SK-N-SH (cell line): Measurements from ENCODE around the gene SERPINA3. TPM values are rescaled to one million over a fixed set of nuclear protein-coding genes. Genes with fewer than 3 reads are reported as not detected.

Experiments used
- CTCF ChIA-PET: fragments of 300-600, 350-600 bp; formaldehyde crosslinking; extraction: SDS; loops from one replicate; lab custom pipeline; 2021; lab: Yijun Ruan, JAX
- POLR2A ChIA-PET: fragments of 350-600 bp; sonication (Branson Sonifier 250); formaldehyde crosslinking; extraction: SDS; loops from one replicate; lab custom pipeline; 2020; ENCODE audit warnings: antibody characterized with exemption, inconsistent platforms; lab: Yijun Ruan, JAX
- DNase-seq: peaks from one replicate; pipeline ENCODE4 v3.0.0; 2012
- H2AFZ ChIP-seq: fragments of 200-600 bp; sonication (generic); 2 replicates; pipeline ENCODE4 v1.8.1; 2016; ENCODE audit warnings: antibody characterized with exemption, mild to moderate bottlenecking, low read depth
- H3F3A ChIP-seq: fragments of 200-600 bp; sonication (generic); replicated peaks from 2 replicates; pipeline ENCODE3; 2016; ENCODE audit warnings: antibody characterized with exemption, mild to moderate bottlenecking; ENCODE audit not compliant: insufficient read depth
- H3K27ac ChIP-seq, 2 experiments: fragments of 200-500 bp in 1 of 2; fragments of 200-600 bp in 1 of 2; sonication (Bioruptor generic) in 1 of 2; sonication (generic), shearing (Covaris generic) in 1 of 2; 2 replicates each; pipeline versions ENCODE4 v1.5.1 to v1.6.1; 2014 to 2016; ENCODE audit warnings: low read depth in 2 of 2, inconsistent platforms in 1 of 2, low read length in 1 of 2, mild to moderate bottlenecking in 1 of 2, mixed read lengths in 1 of 2
- H3K27me3 ChIP-seq: fragments of 200-600 bp; sonication (generic), shearing (Covaris generic); 2 replicates; pipeline ENCODE4 v1.6.1; 2016; ENCODE audit warnings: mixed run types; ENCODE audit not compliant: insufficient read depth
- H3K36me3 ChIP-seq, 2 experiments: fragments of 200-500 bp in 1 of 2; fragments of 200-600 bp in 1 of 2; sonication (Bioruptor generic) in 1 of 2; sonication (generic) in 1 of 2; replicated peaks in 1 of 2; 2 replicates each; pipeline versions ENCODE3 to v1.5.1; 2014 to 2016; ENCODE audit warnings: low read length in 1 of 2, mild to moderate bottlenecking in 1 of 2; ENCODE audit not compliant: insufficient read depth in 2 of 2, control insufficient read depth in 1 of 2
- H3K4me1 ChIP-seq, 2 experiments: fragments of 200-500 bp in 1 of 2; fragments of 200-600 bp in 1 of 2; sonication (Bioruptor generic) in 1 of 2; sonication (generic), shearing (Covaris generic) in 1 of 2; 2 replicates each; pipeline versions ENCODE4 v1.5.1 to v1.6.1; 2014 to 2016; ENCODE audit warnings: low read depth in 1 of 2, low read length in 1 of 2, mixed run types in 1 of 2; ENCODE audit not compliant: insufficient read depth in 2 of 2, control insufficient read depth in 1 of 2
- H3K4me2 ChIP-seq: fragments of 200-600 bp; sonication (generic), shearing (Covaris generic); 2 replicates; pipeline ENCODE4 v1.6.1; 2017; ENCODE audit warnings: mixed run types
- H3K4me3 ChIP-seq, 2 experiments: fragments of 200-500 bp in 1 of 2; fragments of 200-600 bp in 1 of 2; sonication (Bioruptor generic) in 1 of 2; sonication (generic), shearing (Covaris generic) in 1 of 2; 2 replicates each; pipeline versions ENCODE4 v1.5.1 to v1.8.1; 2014 to 2016; ENCODE audit warnings: low read depth in 2 of 2, inconsistent platforms in 1 of 2, low read length in 1 of 2, mild to moderate bottlenecking in 1 of 2, mixed read lengths in 1 of 2, moderate library complexity in 1 of 2
- H3K79me2 ChIP-seq: fragments of 200-600 bp; sonication (generic); 2 replicates; pipeline ENCODE4 v1.8.1; 2017; ENCODE audit warnings: mild to moderate bottlenecking; ENCODE audit not compliant: insufficient read depth
- H3K9ac ChIP-seq: fragments of 200-600 bp; sonication (generic); 2 replicates; pipeline ENCODE4 v1.6.1; 2017; ENCODE audit warnings: mixed run types
- H3K9me2 ChIP-seq: fragments of 200-600 bp; sonication (generic); 2 replicates; pipeline ENCODE4 v1.6.1; 2017; ENCODE audit warnings: mixed run types
- H3K9me3 ChIP-seq: fragments of 200-600 bp; sonication (generic); 2 replicates; pipeline ENCODE4 v1.6.1; 2017; ENCODE audit warnings: mixed run types, mild to moderate bottlenecking, moderate library complexity
- H4K20me1 ChIP-seq: fragments of 200-600 bp; sonication (generic); 2 replicates; pipeline ENCODE4 v1.6.1; 2017; ENCODE audit warnings: mild to moderate bottlenecking, mixed run types; ENCODE audit not compliant: insufficient read depth
- ELF1 ChIP-seq: IDR thresholded peaks from 2 replicates; pipeline ENCODE4 v1.4.0; 2012
- EZH2phosphoT487 ChIP-seq: fragments of 200-600 bp; sonication (generic); IDR thresholded peaks from 2 replicates; pipeline ENCODE4 v1.6.1; 2017; ENCODE audit warnings: low read depth, mixed run types, mild to moderate bottlenecking, antibody characterized with exemption, moderate library complexity, borderline replicate concordance
- FOSL2 ChIP-seq: IDR thresholded peaks from 2 replicates; pipeline ENCODE4 v1.4.0; 2012; ENCODE audit warnings: low read depth, mild to moderate bottlenecking, moderate library complexity, borderline replicate concordance
- FOXJ3 ChIP-seq: sonication (generic); formaldehyde crosslinking; IDR thresholded peaks from 2 replicates; pipeline ENCODE4 v1.5.1; 2020; ENCODE audit warnings: mild to moderate bottlenecking, missing genetic modification reagents
- FOXM1 ChIP-seq: IDR thresholded peaks from 2 replicates; pipeline ENCODE4 v1.4.0; 2012; ENCODE audit warnings: low read depth, mild to moderate bottlenecking
- GABPA ChIP-seq: IDR thresholded peaks from 2 replicates; pipeline ENCODE4 v1.4.0; 2012; ENCODE audit warnings: low read depth, mild to moderate bottlenecking
- MEF2A ChIP-seq: IDR thresholded peaks from 2 replicates; pipeline ENCODE4 v1.4.0; 2012; ENCODE audit warnings: low read depth, borderline replicate concordance
- NFIC ChIP-seq: IDR thresholded peaks from 2 replicates; pipeline ENCODE4 v1.4.0; 2012; ENCODE audit warnings: borderline replicate concordance
- NRF1 ChIP-seq: IDR thresholded peaks from 2 replicates; pipeline ENCODE4 v1.6.1; 2012; ENCODE audit warnings: low read depth, mild to moderate bottlenecking, low read length
- POLR2AphosphoS5 ChIP-seq: IDR thresholded peaks from 2 replicates; pipeline ENCODE4 v1.6.1; 2012; ENCODE audit warnings: low read depth, low read length
- RAD21 ChIP-seq: IDR thresholded peaks from 2 replicates; pipeline ENCODE4 v1.6.1; 2012; ENCODE audit warnings: mild to moderate bottlenecking, low read length
- SIN3A ChIP-seq: IDR thresholded peaks from 2 replicates; pipeline ENCODE4 v1.6.1; 2012; ENCODE audit warnings: low read depth, mild to moderate bottlenecking, low read length, moderate library complexity, borderline replicate concordance
- SMC3 ChIP-seq: IDR thresholded peaks from 2 replicates; pipeline ENCODE4 v1.6.1; 2012; ENCODE audit warnings: low read depth, low read length, improper control_type of control experiment
- TCF12 ChIP-seq: IDR thresholded peaks from 2 replicates; pipeline ENCODE4 v1.4.0; 2012
- TEAD4 ChIP-seq: IDR thresholded peaks from 2 replicates; pipeline ENCODE4 v1.4.0; 2012; ENCODE audit warnings: mild to moderate bottlenecking, borderline replicate concordance; ENCODE audit not compliant: insufficient read depth
- WGBS: methylation state at CpG from one replicate; pipeline ENCODE4 v1.1.6; 2017; ENCODE audit warnings: low lambda C conversion rate; 5-methylcytosine and 5-hydroxymethylcytosine counted together
- polyA plus RNA-seq, 3 experiments: library from polyadenylated mRNA; depleted of rRNA; stranded (reverse); fragments of >200 nt; gene quantifications; 2 replicates each; pipeline ENCODE4 v1.2.3, GENCODE V29; 2012
- TF ChIP-seq, protein P1 (sequence below): IDR thresholded peaks from 2 replicates; pipeline ENCODE4 v1.4.0; 2012; ENCODE audit warnings: low read depth
- TF ChIP-seq, protein P2 (sequence below): fragments of 150-350 bp; IDR thresholded peaks from 2 replicates; pipeline ENCODE4 v1.6.1; 2017; ENCODE audit warnings: antibody characterized with exemption, low read length, low read depth, borderline replicate concordance
- TF ChIP-seq, protein P3 (sequence below): IDR thresholded peaks from 2 replicates; pipeline ENCODE4 v1.4.0; 2012; ENCODE audit warnings: low read depth, borderline replicate concordance
- TF ChIP-seq, protein P4 (sequence below): IDR thresholded peaks from 2 replicates; pipeline ENCODE4 v1.6.1; 2012; ENCODE audit warnings: mild to moderate bottlenecking, low read depth, low read length, moderate library complexity

Gene SERPINA3
- polyA plus RNA-seq, 1 of the 3 experiments (the other 2 are of a cell fraction), result 0.25 TPM

DNA sequence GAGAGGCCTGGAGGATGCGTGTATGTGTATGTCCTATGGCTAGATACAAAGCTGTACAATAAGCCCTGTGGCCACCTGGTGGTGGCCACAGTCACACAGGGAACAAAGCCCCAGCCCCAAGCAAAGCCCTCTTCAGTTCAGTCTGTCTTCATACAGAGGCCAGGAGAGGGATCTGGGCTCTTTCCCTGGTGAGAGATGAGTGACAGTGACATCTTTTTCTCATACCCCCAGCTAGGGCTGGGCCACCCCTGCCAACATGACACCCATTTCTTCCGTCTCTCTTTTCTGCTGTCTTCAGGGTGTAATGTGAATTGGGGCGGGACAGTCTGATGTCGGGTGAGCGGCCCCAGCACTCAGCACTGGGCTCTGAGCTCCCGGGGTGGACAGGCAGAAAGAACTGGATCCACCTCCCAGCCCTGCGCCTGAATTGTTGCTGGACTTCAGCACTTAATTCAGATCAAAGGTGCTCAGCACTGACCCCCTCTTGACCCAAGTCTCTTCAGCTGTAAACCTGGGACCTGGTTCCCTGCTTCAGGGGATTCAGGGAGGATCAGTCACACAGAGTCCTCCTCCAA is 59.8 kb downstream of the SERPINA3 start (continued):
- TF ChIP-seq, protein P1, sequence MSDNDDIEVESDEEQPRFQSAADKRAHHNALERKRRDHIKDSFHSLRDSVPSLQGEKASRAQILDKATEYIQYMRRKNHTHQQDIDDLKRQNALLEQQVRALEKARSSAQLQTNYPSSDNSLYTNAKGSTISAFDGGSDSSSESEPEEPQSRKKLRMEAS, result no peak

DNA sequence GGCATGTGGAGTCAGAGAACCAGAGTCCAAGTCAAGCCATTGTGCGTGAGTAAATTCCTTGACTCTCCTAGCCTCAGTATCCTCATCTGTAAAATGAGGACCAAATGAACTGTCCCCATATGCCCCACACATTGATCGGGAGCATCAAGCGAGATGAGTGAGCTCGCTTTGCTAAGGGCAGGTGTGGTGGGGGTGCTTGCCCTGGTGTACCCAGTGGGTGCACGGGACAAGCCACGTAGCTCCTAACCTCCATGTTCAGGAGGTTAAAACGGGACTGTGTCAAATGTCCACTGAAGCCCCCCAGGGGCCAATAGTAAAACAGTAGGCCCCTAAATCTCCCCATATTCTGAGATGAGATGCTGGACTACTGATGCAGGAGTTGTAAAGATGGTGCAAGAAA is 60.9 kb downstream of the SERPINA3 start:
- no peaks in the 10 kb centered on the region for H3K36me3 ChIP-seq
- no peaks in the 10 kb centered on the region for H3K4me1 ChIP-seq
- no peak for DNase-seq
- WGBS, result 72% methylated on average over 6 of the region's 7 CpGs
- no peaks in the 10 kb centered on the region for H3K79me2 ChIP-seq
- TF ChIP-seq MEF2A (no peak), GABPA (no peak), TEAD4 (no peak), NRF1 (no peak), TCF12 (no peak), SIN3A (no peak), SMC3 (no peak), FOXJ3 (no peak), POLR2AphosphoS5 (no peak), FOSL2 (no peak), FOXM1 (no peak), RAD21 (no peak), NFIC (no peak), EZH2phosphoT487 (no peak), ELF1 (no peak)
- TF ChIP-seq, protein P2, sequence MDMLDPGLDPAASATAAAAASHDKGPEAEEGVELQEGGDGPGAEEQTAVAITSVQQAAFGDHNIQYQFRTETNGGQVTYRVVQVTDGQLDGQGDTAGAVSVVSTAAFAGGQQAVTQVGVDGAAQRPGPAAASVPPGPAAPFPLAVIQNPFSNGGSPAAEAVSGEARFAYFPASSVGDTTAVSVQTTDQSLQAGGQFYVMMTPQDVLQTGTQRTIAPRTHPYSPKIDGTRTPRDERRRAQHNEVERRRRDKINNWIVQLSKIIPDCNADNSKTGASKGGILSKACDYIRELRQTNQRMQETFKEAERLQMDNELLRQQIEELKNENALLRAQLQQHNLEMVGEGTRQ, result no peak
- TF ChIP-seq, protein P3, sequence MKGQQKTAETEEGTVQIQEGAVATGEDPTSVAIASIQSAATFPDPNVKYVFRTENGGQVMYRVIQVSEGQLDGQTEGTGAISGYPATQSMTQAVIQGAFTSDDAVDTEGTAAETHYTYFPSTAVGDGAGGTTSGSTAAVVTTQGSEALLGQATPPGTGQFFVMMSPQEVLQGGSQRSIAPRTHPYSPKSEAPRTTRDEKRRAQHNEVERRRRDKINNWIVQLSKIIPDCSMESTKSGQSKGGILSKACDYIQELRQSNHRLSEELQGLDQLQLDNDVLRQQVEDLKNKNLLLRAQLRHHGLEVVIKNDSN, result no peak
- TF ChIP-seq, protein P1, result no peak
- TF ChIP-seq, protein P4, sequence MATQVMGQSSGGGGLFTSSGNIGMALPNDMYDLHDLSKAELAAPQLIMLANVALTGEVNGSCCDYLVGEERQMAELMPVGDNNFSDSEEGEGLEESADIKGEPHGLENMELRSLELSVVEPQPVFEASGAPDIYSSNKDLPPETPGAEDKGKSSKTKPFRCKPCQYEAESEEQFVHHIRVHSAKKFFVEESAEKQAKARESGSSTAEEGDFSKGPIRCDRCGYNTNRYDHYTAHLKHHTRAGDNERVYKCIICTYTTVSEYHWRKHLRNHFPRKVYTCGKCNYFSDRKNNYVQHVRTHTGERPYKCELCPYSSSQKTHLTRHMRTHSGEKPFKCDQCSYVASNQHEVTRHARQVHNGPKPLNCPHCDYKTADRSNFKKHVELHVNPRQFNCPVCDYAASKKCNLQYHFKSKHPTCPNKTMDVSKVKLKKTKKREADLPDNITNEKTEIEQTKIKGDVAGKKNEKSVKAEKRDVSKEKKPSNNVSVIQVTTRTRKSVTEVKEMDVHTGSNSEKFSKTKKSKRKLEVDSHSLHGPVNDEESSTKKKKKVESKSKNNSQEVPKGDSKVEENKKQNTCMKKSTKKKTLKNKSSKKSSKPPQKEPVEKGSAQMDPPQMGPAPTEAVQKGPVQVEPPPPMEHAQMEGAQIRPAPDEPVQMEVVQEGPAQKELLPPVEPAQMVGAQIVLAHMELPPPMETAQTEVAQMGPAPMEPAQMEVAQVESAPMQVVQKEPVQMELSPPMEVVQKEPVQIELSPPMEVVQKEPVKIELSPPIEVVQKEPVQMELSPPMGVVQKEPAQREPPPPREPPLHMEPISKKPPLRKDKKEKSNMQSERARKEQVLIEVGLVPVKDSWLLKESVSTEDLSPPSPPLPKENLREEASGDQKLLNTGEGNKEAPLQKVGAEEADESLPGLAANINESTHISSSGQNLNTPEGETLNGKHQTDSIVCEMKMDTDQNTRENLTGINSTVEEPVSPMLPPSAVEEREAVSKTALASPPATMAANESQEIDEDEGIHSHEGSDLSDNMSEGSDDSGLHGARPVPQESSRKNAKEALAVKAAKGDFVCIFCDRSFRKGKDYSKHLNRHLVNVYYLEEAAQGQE, result no peak
- ChIA-PET CTCF (interaction anchor here (1.0 kb wide), 1 partner anchor 10 kb away, joined by 3 read pairs; no protein-coding TSS in a partner anchor), POLR2A (no interaction called here)
- no peaks in the 10 kb centered on the region for H4K20me1 ChIP-seq
- H3F3A ChIP-seq, result no peaks in the 10 kb centered on the region
- no peak overlapping the region for H3K27ac ChIP-seq
- no peak overlapping the region for H2AFZ ChIP-seq
- H3K9me2 ChIP-seq, result no peaks in the 10 kb centered on the region
- H3K27me3 ChIP-seq, result no peaks in the 10 kb centered on the region
- H3K4me2 ChIP-seq, result no peak overlapping the region
- H3K4me3 ChIP-seq, result no peak overlapping the region
- no peak overlapping the region for H3K9ac ChIP-seq
- no peaks in the 10 kb centered on the region for H3K9me3 ChIP-seq
